Endothelial cell of umbilical vein (primary cell): ENCODE results near the gene PTPN2.
"Not testable (repeated sequence)": the region's sequence is repeated elsewhere in the genome, so short reads cannot be mapped to it uniquely, and the experiment has no call there.

Experiments used
- EZH2 ChIP-seq: IDR thresholded peaks from 2 replicates; pipeline ENCODE4 v1.6.1; 2012; ENCODE audit warnings: borderline replicate concordance, low read depth, mild to moderate bottlenecking, moderate library complexity, low read length, inconsistent platforms; ENCODE audit not compliant: severe bottlenecking
- FOS ChIP-seq: IDR thresholded peaks from 2 replicates; pipeline ENCODE4 v1.6.1; 2011; ENCODE audit warnings: mild to moderate bottlenecking, low read length, moderate library complexity, borderline replicate concordance; ENCODE audit not compliant: insufficient read depth
- POLR2A ChIP-seq: IDR thresholded peaks from 2 replicates; pipeline ENCODE4 v1.6.1; 2012; ENCODE audit warnings: low read depth, mild to moderate bottlenecking, control low read depth, low read length
- TF ChIP-seq, protein P1 (sequence below), 2 donors: IDR thresholded peaks; 1 replicate in 1 of 2; 2 replicates in 1 of 2; pipeline ENCODE4 v1.5.1; 2011; ENCODE audit warnings: low read length in 2 of 2, mild to moderate bottlenecking in 2 of 2, moderate library complexity in 2 of 2, control low read depth in 1 of 2, inconsistent platforms in 1 of 2, low read depth in 1 of 2; ENCODE audit not compliant: insufficient read depth in 1 of 2; ENCODE audit errors: extremely low read depth in 1 of 2
- TF ChIP-seq, protein P2 (sequence below): IDR thresholded peaks from 2 replicates; pipeline ENCODE4 v1.6.1; 2011; ENCODE audit not compliant: insufficient read depth, insufficient read length

DNA sequence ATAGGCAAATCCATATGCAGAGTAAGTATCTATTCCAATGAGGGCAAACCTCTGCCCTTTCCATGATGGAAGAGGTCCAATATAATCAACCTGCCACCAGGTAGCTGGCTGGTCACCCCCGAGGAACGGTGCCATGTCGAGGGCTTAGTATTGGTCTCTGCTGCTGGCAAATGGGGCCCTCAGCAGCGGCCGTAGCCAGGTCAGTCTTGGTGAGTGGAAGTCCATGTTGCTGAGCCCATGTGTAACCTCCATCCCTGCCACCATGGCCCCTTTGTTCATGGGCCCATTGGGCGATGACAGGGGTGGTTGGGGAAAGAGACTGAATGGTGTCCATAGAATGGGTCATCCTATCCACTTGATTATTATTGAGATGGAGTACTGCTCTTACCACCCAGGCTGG is 128.4 kb downstream of the PTPN2 start:
- TF ChIP-seq FOS, POLR2A, EZH2: not testable (repeated sequence)
- TF ChIP-seq, protein P1, sequence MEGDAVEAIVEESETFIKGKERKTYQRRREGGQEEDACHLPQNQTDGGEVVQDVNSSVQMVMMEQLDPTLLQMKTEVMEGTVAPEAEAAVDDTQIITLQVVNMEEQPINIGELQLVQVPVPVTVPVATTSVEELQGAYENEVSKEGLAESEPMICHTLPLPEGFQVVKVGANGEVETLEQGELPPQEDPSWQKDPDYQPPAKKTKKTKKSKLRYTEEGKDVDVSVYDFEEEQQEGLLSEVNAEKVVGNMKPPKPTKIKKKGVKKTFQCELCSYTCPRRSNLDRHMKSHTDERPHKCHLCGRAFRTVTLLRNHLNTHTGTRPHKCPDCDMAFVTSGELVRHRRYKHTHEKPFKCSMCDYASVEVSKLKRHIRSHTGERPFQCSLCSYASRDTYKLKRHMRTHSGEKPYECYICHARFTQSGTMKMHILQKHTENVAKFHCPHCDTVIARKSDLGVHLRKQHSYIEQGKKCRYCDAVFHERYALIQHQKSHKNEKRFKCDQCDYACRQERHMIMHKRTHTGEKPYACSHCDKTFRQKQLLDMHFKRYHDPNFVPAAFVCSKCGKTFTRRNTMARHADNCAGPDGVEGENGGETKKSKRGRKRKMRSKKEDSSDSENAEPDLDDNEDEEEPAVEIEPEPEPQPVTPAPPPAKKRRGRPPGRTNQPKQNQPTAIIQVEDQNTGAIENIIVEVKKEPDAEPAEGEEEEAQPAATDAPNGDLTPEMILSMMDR (IDR thresholded peaks at IDR 0.05; ENCODE audit: extremely low read depth in 1 of 2, insufficient read depth in 1 of 2, low read depth in 1 of 2, low read length in 2 of 2): not testable (repeated sequence)
- TF ChIP-seq, protein P2, sequence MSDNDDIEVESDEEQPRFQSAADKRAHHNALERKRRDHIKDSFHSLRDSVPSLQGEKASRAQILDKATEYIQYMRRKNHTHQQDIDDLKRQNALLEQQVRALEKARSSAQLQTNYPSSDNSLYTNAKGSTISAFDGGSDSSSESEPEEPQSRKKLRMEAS: not testable (repeated sequence)
